GM19324 (cell line): Measurements from ENCODE around the gene SLC16A7.

Source experiments
- ATAC-seq: cut with Tn5 transposase; IDR thresholded peaks from one replicate; pipeline ENCODE4 v1.9.1; 2021; ENCODE audit warnings: mild to moderate bottlenecking, moderate library complexity; ENCODE audit not compliant: unreplicated experiment, low FRiP score

The SLC16A7 gene

DNA sequence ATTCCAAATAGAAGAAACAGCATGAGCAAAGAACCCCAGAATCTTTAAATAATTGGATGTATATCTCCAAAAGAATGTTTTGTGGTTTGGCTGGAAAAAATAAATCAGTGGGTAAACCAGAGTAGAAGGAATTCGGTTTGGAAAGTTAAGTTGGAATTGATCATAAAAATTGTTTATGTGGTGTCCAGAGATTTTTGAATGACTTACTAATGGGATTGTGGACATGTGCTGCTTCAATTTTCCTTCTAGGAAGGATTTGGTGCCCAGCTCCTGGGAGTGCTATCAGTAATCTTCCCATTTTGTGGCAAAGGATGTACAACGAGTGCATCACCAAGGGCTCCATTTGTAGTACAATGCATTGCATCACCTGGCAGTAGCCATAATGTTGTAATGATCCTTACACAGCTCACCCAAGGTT lies 224.8 kb downstream of the SLC16A7 start:
- no peak for ATAC-seq

- ATAC-seq = no peak
Measured at GRCh38 chr12:59823567-59823966, 227.7 kb downstream of the SLC16A7 start.

DNA sequence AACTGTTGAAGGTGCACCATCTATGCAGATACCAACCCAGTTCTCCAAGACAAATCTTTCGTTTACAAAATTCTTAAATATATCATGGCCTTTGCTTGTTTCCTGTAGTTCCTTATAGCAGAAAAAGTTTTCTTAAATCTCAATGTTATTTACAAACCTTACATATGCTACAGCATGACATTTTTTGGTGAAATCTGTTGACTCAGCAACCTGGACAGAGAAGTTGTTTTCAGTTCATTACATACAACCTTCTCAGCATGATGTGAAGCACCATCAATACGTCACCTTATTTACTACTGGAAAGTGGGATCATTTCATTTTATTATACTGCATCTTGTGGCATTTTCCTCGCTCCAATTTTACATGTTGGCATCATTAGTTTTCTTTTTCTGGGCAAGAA lies 231.9 kb downstream of the SLC16A7 start:
- ATAC-seq = no peak

DNA sequence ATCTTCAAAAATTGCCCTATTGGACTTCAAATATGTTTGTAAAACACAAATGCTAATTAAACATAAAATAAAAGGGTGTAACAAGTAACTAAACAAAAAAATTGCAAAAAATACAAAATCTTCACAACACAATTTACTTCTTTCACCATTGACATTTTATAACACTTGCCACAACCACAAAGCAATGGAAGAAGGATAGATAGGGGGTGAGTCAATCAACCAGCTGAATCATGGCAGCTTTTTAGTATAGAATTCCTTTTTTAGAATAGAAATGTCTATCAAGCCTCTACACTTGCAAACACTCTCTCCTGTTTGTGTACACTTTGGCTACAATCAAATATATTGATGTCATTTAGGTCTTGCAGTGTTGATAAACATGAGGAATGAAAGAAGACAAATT lies 232.7 kb downstream of the SLC16A7 start:
- no peak for ATAC-seq

DNA sequence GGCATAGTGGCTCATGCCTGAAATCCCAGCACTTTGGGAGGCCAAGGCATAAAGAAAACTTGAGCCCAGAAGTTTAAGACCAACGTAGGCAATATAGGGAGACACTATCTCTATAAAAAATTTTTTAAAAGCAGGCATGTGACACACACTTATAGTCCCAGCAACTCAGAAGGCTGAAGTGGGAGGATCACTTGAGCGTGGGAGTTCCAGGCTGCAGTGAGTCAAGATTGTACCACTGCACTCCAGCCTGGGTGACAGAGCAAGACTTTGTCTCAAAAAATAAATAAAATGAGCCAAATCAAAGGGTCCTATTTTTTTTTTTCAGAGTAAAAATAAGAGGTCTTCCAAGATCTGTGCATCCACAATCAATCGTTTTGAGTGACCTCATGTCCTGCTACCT lies 237.6 kb downstream of the SLC16A7 start:
- ATAC-seq = no peak

- ATAC-seq = peak; percentile 48
Measured at GRCh38 chr12:59834659-59835474, 239.0 kb downstream of the SLC16A7 start.
